ENCODE results near the gene DAP.
"Not testable (repeated sequence)": the region's sequence is repeated elsewhere in the genome, so short reads cannot be mapped to it uniquely, and the experiment has no call there.

Gene DAP

DNA sequence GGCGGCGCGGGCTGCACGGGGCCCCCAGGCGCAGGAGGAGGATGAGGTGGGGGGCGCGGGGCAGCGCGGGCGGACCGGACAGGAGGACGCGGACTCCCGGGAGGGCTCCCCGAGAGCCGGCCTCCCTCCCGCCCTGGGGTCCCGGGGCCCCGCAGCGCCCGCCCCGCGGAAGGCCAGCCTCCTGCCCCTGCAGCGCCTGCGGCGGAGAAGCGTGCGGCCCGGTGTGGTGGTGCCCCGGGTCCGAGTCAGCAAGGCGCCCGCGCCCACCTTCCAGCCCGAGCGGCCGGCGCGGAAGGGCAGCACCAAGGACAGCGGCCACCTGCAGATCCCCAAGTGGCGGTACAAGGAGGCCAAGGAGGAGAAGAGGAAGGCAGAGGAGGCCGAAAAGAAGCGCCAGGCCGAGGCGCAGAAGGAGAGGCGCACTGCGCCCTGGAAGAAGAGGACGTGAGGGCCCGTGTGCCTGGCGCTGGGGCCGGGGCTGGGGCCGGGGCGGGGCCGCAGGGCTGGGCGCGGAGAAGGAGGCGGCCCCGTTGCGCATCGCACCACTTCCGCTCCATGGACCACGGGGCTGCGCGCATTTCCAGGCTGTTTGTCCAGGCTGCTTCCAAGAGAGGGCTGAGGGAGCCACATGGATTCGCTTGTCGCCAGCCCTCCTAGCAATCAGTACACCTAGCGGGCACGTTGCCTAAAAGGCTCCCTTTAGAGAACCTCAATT is 111.2 kb downstream of the DAP start:
- peak; percentile 38 for DNase-seq

DNA sequence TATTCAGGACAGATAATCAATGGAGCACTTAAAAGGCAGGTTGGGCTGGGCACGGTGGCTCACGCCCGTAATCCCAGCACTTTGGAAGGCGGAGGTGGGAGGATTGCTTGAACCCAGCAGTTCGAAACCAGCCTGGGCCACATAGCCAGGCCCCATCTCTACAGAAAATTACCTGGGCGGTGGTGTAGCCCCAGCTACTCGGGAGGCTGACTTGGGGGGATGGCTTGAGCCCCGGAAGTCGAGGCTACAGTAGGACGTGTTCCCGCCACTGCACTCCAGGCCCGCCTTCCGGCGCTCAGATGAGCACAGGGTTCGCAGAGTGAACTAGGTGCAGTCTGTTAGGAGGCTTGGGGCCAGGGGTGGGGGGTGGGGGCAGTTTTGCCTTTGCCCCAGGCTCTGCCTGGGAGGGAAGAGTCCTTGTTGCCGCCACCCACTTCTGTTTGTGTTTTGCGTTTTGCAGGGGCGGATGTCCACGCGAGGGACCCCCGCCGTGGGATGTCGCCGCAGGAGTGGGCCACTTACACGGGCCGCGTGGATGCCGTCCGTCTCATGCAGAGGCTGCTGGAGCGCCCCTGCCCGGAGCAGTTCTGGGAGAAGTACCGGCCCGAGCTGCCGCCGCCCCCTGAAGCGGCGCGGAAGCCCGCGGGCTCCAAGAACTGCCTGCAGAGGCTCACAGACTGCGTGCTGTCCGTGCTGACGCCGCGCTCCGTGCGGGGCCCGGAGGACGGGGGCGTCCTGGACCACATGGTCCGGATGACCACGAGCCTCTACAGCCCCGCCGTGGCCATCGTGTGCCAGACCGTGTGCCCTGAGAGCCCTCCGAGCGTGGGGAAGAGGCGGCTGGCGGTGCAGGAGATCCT is 112.0 kb downstream of the DAP start:
- DNase-seq, result no peak

- no peak for DNase-seq
Measured at GRCh38 chr5:10647640-10648039, 113.4 kb downstream of the DAP start.

- no peak for DNase-seq
Measured at GRCh38 chr5:10645671-10646070, 115.4 kb downstream of the DAP start.

DNA sequence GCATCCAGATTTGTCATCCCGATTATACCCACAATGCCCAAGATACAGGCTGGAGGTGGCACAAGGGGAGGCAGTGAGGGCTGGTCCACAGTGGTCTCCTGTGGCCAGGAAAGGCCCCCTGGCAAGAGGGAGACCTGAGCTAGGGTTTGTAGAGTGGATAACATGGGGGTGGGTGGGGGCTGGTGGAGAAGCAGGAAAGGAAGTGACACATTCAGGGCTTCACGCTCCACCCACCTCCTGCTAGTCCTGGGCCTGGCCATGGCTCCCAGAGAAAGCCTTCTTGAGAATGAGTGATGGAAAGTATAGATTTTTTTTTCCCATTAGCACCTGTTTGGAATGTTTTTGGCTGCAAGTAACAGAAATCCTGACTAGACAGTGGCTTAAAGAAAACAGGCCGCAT is 115.9 kb downstream of the DAP start:
- DNase-seq, result no peak

DNA sequence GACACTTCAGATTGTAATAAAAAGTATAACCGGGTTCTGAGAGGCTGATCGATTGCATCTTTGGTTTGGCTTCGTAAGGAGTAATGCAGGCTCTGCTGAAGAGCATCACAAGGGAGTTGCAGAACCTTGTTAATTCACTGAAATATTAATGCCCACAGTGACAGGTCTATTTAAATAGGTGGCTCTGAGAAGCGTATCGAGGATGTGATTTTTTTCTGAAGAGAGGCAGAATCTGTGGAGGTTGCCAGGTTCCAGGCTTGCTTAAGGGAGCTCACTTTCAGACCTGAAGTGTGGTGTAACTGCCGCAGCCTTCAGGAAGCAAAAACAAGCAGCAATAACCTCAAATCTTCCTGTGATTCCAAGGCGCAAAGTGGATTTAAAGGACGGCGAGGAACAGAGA is 116.8 kb downstream of the DAP start:
- no peak for DNase-seq

DNA sequence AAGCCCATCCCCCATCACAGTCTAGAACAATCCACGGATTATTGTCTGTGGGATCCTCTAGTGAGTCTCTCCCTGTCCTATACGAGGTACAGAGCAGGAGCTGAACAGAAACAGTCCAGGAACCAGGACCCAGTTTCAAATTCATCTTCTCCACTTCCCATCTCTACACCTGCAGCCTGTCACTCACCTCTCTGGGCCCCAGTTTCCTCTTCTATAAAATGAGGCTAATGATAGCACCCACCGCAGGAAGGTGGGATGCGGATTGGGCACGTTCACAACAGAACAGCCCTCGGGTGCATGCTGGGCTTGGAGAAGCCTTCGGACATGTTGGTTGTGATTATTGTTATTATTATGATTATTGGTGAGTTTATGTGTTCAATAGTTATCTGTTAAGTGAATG is 118.7 kb downstream of the DAP start:
- no peak for DNase-seq

DNA sequence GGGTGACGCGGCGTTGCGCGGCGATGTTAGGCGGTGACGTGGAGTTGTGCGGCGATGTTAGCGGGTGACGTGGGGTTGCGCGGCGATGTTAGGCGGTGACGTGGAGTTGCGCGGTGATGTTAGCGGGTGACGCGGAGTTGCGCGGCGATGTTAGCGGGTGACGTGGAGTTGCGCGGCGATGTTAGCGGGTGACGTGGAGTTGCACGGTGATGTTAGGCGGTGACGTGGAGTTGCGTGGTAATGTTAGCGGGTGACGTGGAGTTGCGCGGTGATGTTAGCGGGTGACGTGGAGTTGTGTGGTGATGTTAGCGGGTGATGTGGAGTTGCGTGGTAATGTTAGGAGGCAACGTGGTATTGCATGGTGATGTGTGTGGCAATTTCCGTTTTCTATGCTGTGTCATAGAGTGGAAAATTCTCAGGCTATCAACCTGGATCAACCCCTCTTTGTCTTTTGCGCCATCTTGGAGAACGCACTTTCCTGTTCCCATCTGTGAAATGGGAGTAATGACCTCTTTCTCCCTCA is 121.1 kb downstream of the DAP start:
- DNase-seq, result no peak

DNA sequence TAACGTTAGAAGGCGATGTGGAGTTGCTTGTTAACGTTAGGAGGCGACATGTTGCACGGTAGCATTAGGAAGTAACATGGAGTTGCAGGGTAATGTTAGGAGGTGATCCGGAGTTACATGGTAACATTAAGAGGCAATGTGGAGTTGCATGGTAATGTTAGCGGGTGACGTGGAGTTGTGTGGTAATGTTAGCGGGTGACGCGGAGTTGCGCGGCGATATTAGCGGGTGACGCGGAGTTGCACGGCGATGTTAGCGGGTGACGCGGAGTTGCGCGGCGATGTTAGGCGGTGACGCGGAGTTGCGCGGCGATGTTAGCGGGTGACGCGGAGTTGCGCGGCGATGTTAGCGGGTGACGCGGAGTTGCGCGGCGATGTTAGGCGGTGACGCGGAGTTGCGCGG is 122.3 kb downstream of the DAP start:
- DNase-seq, result not testable (repeated sequence)

DNA sequence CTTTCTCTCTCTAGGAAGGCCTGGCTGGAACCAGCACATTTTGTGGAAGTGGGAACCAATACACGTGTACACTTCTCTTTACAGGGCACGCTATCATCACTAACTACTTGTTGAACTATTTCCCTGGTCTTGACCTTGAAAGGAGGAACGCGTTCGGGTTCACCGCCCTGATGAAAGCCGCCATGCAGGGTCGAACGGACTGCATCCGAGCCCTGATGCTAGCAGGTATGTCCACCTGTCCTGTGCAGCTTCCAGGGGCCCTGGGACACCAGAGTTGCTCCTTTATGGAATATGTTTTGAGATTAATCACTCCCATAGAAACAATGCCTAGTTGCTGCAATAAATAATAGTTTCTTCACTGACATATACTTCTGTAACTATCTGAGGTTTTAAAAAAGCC is 123.1 kb downstream of the DAP start:
- DNase-seq, result no peak

GRCh38 chr5:10636363-10637142 is 124.5 kb downstream of the DAP start:
- DNase-seq, result no peak

DNA sequence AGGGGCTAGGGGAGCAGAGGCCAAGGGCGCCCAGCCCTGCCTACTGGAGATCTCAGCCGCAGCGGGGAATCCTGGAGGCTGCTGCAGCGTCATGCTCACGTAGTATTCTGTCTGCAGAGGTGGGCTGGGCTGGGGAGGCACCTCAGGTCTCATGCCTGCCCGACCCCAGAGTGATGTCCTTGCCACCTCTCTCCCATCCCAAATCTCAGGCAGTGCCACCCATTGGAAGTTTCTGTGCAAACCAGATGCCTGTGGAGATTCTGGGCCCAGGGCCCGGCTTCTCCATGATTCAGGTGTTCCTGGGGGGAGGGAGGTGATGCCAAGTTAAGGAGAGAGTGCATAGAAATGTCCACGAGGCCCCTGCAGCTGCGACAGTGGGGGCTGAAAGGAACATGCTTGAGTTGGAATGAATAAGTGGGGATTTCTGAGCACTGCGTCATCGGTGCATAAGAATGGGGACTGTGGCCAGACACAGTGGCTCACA is 125.1 kb downstream of the DAP start:
- no peak for DNase-seq

DNA sequence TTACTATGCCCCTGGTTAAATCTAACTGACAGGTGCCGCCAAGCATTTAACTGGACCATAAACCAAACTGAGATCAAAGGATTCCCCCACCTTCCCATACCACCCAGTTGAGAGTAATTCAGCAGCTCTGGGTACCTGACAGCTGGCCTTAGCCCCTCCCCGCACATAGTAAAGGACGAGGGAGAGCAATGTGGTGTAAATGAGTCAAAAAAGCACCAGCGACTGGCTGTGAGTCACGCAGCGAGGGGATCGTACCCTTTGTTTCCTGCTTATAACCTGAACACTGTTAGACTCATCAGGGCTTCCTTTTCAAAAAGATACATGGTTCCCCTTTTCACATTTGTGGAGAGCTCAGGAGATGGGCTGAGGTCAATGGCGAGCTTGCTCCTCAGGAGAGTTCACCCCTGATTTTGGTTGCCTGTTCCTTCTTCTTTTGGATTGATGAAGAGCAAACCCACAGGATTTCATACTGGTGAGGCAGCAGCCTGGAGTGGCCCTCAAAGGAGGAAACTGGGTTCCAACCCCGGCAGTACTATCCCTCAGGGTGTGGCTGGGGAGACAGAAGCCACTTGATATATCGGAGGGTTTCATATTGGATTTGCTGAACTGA is 125.7 kb downstream of the DAP start:
- peak; percentile 61 for DNase-seq

DNA sequence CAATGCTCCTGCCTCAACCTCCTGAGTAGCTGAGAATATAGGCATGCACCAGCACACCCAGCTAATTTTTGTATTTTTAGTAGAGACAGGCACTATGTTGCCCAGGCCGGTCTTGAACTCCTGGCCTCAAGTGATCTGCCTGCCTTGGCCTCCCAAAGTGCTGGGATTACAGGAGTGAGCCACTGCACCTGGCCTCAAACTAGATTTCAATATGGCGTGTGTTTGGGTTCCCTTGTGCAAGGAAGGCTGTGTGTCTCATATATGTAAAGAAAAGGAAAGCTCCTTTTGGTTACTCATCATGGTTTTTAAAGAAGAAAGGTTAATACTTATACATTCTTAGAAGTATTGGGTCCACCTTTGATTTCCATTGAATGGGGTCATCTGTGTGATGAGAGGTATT is 126.5 kb downstream of the DAP start:
- no peak for DNase-seq

DNA sequence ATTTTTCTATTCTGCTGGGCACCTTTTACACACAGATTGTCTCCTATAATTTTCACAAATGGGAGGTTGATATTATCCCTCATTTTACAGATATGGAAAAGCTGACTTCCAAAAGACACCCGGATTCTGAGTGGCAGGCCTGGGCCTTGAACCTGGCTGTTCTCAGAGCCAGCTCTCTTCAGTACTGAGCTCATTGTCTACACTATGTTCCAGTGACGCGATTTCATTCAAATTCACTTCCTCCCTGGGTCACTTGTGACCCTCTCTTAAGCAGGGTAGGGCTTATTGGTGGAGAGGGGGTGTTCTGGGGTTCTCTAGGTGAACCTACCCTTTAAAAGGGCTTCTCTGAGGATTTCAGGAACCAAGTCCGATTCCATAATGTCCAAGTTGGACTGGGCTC is 127.0 kb downstream of the DAP start:
- DNase-seq, result no peak

- DNase-seq, result no peak
Measured at GRCh38 chr5:10633271-10634049, 127.6 kb downstream of the DAP start.

- DNase-seq, result peak; percentile 71
Measured at GRCh38 chr5:10632110-10632761, 128.8 kb downstream of the DAP start.

GRCh38 chr5:10631316-10631996 is 129.6 kb downstream of the DAP start:
- no peak for DNase-seq

GRCh38 chr5:10630744-10631143 is 130.3 kb downstream of the DAP start:
- DNase-seq, result not testable (repeated sequence)

DNA sequence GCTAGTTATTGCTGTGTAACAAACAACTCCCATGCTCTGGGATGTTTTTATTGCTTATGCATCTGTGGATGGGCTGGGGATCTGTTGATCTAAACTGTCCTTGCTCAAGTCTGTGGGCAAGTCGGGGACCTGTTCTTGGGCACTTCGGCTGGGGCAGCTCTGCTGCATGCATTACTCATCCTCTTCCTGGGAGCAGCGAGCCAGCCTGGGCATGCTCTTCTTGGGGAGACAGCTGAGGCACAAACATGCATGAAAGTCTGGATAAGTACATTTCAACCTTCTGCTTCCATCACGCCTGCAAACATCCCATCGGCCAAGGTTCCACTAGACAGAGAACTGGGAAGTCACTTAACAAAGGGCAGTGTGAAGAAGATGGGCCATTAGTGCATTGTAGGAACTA is 130.9 kb downstream of the DAP start:
- no peak for DNase-seq

GRCh38 chr5:10629682-10630081 is 131.4 kb downstream of the DAP start:
- DNase-seq, result no peak
